GM19397 (cell line): ENCODE results near the gene USP48.
"Not testable (repeated sequence)": the region's sequence is repeated elsewhere in the genome, so short reads cannot be mapped to it uniquely, and the experiment has no call there.

ENCODE experiments used
- ATAC-seq: cut with Tn5 transposase; IDR thresholded peaks from one replicate; pipeline ENCODE4 v1.9.1; 2021; ENCODE audit warnings: mild to moderate bottlenecking, moderate library complexity; ENCODE audit not compliant: unreplicated experiment

Gene USP48

DNA sequence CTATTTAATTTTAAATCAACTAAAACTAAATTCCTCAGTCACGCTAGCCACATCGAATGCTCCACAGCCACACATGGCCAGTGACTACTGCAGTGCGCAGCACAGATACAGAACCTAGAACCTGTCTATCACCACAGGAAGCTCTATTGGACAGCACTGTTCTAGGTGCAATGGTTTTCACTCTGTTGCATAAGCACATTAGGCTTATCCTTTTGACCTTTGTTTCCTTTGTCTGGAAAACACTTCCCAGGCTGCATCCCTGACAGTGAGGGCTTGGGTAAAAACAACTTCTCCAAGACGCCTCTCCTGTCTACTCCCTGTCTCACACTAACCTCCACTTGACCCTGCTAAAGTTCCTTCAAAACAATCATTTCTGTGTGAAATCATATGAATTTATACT is 80.2 kb downstream of the USP48 start:
- no peak for ATAC-seq

- ATAC-seq = no peak
Measured at GRCh38 chr1:21701401-21701800, 81.5 kb downstream of the USP48 start.

DNA sequence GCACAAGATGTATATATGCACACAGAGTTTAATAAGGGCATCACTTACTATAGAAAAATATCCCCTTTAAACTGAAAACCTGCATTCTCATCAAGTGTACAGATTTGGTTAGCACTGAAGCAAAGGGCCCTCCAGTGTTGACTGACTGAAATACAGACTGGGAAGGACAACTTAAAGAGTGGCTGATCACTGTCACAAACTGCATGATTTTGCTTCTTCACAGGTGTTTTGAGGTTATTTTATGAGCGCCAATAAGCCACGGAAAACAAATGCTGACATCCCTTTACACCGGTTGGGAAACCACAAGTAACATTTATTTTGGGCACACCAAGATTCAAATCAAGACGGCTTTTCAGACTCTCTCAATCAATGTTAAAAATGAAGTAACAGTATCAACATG is 82.9 kb downstream of the USP48 start:
- ATAC-seq = no peak

- ATAC-seq = no peak
Measured at GRCh38 chr1:21696931-21697330, 86.0 kb downstream of the USP48 start.

DNA sequence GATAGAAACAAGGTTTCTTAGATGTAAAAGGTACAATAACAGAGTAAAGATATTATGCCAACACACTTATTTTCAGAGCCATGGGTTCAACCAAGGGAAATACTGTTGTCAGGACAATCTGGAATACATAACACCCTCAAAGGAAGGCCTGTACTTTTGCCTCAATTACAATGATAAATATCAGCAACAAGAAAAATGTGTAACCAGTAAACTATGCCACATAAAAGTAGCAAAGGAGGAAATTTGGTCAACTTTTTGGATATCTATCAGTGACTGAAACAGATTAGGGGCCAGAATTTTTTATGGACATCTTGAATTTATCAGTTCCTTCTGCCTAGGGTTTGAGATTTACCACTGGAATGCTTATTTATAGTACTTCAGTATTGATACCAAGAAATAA is 89.2 kb downstream of the USP48 start:
- ATAC-seq = no peak

- no peak for ATAC-seq
Measured at GRCh38 chr1:21691739-21692138, 91.2 kb downstream of the USP48 start.

DNA sequence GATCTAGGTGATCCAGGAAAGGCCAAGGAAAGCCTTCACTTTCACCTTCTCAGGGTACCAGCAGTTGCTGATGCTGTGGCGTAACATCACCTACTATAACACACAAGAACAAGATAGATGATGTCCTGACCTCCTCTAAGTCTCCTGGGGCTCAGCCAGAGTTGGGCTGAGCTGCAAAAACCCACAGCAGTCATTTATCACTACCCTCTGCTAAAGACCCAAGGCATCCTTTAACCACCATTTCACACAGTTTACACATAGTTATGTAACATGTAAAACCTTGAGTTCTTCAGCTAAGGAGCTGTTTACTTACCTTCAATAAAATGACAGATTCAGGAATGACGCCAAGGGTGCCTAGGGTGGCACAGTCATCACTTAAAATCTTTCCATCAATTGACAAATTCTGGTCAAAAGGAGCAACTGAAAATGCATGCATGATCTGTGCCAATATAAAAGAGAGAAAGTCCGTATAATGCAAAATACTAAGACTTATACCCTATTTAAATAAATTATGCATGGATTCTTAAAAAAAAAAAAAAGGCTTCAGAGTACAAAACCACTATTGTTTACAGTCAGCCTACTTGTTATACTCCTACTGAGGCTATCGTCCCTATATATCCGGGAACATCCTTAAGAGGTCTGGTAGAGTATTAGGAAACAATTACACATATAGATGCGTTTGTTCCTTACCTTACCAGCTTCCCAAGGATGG is 93.1 kb downstream of the USP48 start:
- ATAC-seq = no peak

DNA sequence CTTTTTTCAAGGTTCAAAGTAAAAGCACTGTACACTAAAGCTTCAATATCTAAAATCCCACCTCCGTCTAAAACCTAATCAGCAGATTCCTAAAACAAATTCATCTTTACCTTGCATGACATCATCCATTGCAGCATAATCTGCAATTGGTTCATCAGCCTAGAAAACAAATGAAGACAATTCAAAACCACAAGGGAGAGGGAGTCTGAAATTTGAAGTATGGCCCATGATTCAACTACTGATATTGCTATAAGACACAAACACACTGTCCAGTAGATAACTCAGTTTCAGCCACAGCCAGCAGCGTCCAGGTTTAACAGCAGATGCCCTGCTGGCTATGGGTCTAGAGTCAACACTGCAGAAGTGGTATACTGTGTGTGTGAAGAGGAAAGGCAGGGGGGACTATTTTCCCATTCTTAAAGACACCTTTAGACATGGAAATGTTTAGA is 95.8 kb downstream of the USP48 start:
- no peak for ATAC-seq

GRCh38 chr1:21685946-21686678 is 96.8 kb downstream of the USP48 start:
- no peak for ATAC-seq

- ATAC-seq = no peak
Measured at GRCh38 chr1:21681426-21681825, 101.5 kb downstream of the USP48 start.

DNA sequence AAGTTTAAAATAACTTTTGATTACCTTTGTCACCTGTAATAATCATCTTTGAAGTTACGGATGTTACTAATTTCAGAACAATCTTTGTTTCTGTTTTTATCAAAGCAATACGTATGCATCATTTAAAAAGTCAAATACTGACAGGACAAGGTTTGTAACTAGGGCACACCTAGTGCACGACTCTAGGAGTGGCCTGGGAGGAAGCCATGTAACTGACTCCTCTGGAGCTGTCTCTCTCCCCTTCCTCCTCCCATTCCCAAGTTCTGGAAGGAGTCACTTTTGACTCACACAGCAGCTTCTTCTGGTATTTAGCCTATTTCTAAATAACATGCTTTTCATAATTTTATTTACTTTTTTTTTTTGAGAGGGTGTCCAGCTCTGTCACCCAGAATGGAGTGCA is 102.0 kb downstream of the USP48 start:
- ATAC-seq = no peak

DNA sequence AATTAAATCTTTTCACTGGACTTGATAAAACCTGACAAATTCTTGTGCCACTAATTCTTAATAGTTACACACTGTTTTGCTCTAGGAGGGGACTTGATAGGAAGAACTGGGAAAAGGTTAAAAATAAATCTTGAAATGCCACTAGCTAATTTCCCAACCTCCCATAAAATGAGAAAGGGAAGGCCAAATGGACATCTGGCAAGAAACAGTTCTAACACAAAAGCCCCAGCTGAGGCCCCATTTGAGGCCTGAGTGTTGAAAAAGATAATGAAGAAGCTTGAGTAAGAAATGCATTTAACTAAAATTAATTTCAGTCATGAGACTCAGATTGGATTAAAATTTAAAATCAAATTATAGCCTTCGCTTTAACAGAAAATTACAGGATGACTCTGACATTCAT is 102.6 kb downstream of the USP48 start:
- ATAC-seq = no peak

- ATAC-seq = no peak
Measured at GRCh38 chr1:21677168-21677567, 105.8 kb downstream of the USP48 start.

- ATAC-seq = no peak
Measured at GRCh38 chr1:21674957-21675356, 108.0 kb downstream of the USP48 start.

DNA sequence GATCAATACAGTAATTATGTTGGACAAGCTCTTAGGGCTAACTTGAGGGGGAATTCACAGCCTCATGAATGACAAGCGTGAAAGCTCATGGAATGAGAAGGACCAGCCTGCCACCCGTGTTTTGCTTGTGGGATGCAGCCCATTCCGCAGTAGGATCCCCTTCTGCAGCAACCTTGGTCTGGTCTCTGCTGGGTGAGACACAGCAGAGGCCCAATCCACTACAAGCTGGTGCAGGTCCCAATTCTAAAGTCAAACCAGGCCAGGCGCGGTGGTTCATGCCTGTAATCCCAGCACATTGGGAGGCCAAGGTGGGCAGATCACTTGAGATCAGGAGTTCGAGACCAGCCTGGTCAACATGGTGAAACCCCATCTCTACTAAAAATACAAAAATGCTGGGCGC is 109.1 kb downstream of the USP48 start:
- ATAC-seq = not testable (repeated sequence)

- ATAC-seq = no peak
Measured at GRCh38 chr1:21673277-21673780, 109.6 kb downstream of the USP48 start.

DNA sequence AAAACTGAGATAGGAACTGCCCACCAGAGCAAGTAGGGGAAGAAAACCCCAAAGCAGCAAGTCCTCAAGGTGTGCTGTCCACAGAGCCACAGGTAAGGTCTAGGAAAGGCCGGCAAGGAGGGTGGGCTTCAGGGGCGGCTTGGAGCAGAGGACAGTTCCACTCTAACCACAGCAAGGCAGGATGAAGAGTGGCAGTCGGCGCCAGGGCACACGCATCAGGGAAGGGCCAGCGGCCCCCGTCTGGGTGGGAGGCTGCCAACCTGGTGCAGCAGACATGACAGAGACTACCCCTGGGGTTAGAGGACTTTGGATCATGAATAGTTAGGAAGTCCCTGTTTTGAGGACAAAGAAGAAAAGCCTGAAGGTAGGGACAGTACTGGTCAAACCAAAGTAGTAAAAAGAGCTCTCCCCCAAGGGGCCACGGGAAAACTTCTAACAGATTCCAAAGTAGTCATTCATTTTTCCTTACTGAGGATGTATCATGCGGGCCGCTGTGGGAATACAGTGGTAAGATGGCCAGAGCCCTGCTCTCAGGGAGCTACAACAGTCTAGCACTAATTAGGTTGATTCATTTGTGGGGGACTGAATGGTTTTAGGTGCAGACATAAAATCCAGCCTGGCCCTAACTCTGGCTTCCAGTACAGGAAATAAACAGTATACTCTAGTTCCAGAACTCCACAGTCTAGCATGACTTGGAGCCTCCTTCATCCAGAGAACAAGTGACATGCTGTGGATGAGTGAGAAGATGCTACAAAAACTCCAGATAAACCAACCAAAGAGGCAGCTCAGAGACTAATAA is 110.3 kb downstream of the USP48 start:
- no peak for ATAC-seq

DNA sequence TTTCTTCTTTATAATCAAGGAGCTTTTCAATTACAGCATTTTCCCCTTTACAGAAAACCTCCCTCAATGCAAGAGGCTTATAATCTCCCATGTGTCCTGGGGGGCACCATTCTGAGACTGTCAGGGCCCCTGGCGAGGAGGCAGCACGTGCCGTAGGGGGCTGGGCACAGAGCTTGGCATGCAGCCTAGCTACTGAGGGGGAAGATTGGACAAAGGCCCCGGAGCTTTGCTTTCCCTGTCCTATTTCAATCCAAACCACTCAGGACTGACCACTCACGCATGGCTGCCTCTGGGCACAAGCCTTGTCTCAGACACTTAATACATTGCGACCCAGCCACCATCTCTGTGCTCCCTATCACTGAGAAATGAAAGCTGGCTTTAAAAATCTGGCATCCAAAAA is 111.0 kb downstream of the USP48 start:
- ATAC-seq = no peak

DNA sequence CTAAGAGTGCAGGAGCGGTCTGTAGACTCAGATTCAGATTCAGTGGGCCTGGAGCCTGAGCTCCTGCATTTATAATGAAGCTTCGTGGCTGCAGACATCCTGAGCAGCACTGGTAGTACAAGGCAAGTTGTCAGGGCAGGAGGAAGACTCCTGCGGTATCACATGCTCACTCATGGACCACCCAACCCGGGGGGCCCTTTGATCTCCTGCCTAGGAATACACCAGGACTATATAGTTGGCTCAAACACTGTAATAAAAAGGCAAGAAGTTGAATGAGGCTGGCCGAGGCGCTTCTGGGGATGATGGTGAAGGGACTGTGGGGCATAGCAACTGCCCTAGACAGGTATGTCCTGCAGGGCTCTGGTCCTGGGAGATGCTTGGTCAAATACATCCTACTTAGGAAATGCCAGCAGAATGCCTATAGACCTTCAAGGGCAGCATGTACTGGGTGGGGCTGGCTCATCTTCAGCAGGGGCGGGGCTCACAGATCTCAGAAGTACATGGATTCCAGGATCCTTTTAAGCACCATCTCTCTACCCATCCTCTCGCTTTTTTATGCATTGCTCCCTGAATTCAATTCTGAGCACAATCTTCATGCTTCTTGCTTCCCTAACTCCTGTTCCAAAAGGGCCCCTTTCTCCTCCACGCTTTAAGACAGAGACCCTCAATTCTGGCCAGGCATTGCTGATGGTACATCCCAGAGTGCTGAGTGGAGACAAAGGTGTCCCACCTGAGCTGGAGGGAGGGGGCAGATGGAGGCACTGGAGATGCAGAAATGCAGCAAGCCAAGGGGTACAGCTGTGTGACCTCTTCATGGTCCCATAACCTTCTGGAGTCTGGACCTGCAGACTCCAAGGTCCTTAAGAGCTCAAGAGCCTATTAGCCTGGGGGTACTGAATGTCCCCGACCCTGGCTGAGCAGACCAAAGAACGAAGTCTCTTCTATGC is 111.7 kb downstream of the USP48 start:
- ATAC-seq = no peak
